Measurements from ENCODE around the gene MPPED1. TPM values are rescaled to one million over a fixed set of nuclear protein-coding genes. Genes with fewer than 3 reads are reported as not detected.

MPPED1 gene
- total and polyA plus RNA-seq, 2 of the 13 experiments (the other 11 are each of a cell fraction or from before 2014, with no cell fraction given): 0.77 TPM; not detected in 1

DNA sequence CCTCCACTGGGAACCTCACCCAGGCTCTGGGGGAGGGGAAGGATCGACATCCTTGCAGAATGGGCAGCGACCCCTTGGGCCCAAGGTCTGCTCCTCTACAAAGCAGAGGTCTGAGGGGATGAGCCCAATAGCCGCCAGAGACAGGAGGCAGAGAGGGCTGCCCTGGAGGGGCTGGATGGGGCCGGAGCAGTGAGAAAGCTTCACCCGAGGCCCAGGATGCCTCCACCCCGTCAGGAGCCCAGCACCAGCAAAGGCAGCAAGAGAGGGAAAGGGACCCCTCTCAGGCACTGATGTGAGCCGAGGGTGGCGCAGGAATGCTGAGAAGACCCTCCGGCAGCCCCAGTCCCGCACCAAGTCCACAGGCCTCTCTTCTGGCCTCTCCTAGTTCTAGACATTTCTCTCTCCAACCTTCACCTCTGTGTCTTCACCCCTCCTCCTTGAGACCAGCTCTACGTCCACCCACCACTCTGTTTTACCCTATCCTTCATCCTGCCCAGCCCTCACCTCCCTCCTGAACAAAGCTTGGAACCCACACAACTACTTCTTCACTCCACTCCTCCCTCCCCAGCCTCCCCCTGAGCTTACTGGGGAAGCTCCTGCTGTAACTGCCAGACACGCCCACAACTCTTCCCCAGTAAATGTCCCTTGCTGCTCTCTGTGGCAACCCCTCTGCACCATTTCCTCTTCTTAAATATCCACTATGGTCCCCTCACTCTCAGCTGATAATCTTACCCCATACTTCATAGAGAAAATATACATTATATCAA, 131.9 kb downstream of the MPPED1 start:
- intact Hi-C loops (cut with micrococcal nuclease; ENCODE audit: unreplicated experiment) (no loop called here), in situ Hi-C loops (cut with HindIII; ENCODE audit: extremely low pct_ligation_motif_present, low pct_unique_long_range_greater_than_20kb) (no loop called here)
- Histone ChIP-seq H3K4me1 (ENCODE audit: insufficient read depth, low read length) (no peaks in the 10 kb centered on the region), H3K9ac (ENCODE audit: insufficient read depth, low read depth, low read length) (no peak overlapping the region), H3K27me3 (ENCODE audit: control insufficient read depth in 1 of 2, insufficient read depth in 2 of 2, low read length in 2 of 2) (peaks cover 3 to 32% of the 10 kb centered on the region in 2 experiments; a peak in 4 of 5 replicates), H2AFZ (ENCODE audit: low read length) (no peak overlapping the region), H3K4me2 (ENCODE audit: low read depth, low read length) (no peak overlapping the region), H4K20me1 (ENCODE audit: insufficient read depth, low read length) (no peaks in the 10 kb centered on the region), H3K4me3 (replicated peaks in 1 of 3; ENCODE audit: insufficient read depth in 1 of 3, low read depth in 2 of 3, low read length in 3 of 3) (no peak overlapping the region), H3K36me3 (replicated peaks in 1 of 2; ENCODE audit: control insufficient read depth in 1 of 2, insufficient read depth in 2 of 2, low read length in 2 of 2) (no peaks in the 10 kb centered on the region), H3K79me2 (ENCODE audit: insufficient read depth, low read length) (no peaks in the 10 kb centered on the region), H3K27ac (ENCODE audit: extremely low read length, insufficient read depth, low read length) (no peak overlapping the region), H3K9me3 (ENCODE audit: low read length) (no peaks in the 10 kb centered on the region)
- FAIRE-seq (no peak), DNase-seq (ENCODE audit: low spot score) (no peak), ATAC-seq (no peak)
- POLR2A ChIA-PET: no interaction called here
- 17% methylated on average over 5 of the region's 12 CpGs for WGBS (ENCODE audit: low lambda C conversion rate)
- TF ChIP-seq AGO2 (optimal IDR thresholded peaks at IDR 0.05; ENCODE audit: low read depth, low read length) (no peak), MAF1 (CRISPR knock-in tag; IDR thresholded peaks at IDR 0.05; ENCODE audit: borderline replicate concordance) (no peak)
- CTCF ChIA-PET (ENCODE audit: low intra/inter-chr PET ratio, low total read pairs): no interaction called here
- BruUV-seq (replicated peaks): no TSS peak

DNA sequence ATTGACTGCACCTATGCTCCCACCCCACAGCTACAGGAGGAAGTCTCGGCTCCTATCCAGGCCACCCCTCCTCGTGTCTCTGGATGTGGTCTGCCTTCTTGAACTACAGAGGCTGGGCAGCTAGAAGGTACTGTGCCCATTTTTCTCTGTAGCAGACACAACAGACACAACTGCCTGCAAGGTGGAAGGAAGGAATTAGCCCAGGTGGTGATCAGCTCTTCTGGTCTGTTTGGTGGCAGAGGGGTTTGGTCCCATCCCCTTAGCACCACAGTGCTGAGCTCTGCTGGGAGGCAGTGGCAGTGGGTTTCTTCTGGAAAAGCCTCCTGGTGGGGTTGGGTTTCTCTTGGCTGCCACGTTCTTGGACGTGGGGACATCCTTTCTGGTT, 132.5 kb downstream of the MPPED1 start:
- CTCF ChIA-PET (ENCODE audit: low intra/inter-chr PET ratio, low total read pairs): no interaction called here
- Histone ChIP-seq H3K9ac (ENCODE audit: insufficient read depth, low read depth, low read length) (no peak overlapping the region), H3K79me2 (ENCODE audit: insufficient read depth, low read length) (no peaks in the 10 kb centered on the region), H3K27me3 (ENCODE audit: control insufficient read depth in 1 of 2, insufficient read depth in 2 of 2, low read length in 2 of 2) (peaks cover 3 to 32% of the 10 kb centered on the region in 2 experiments; a peak in 4 of 5 replicates), H3K9me3 (ENCODE audit: low read length) (no peaks in the 10 kb centered on the region), H3K4me3 (replicated peaks in 1 of 3; ENCODE audit: insufficient read depth in 1 of 3, low read depth in 2 of 3, low read length in 3 of 3) (no peak overlapping the region), H2AFZ (ENCODE audit: low read length) (no peak overlapping the region), H3K4me2 (ENCODE audit: low read depth, low read length) (no peak overlapping the region), H3K27ac (ENCODE audit: extremely low read length, insufficient read depth, low read length) (no peak overlapping the region), H4K20me1 (ENCODE audit: insufficient read depth, low read length) (no peaks in the 10 kb centered on the region), H3K4me1 (ENCODE audit: insufficient read depth, low read length) (no peaks in the 10 kb centered on the region), H3K36me3 (replicated peaks in 1 of 2; ENCODE audit: control insufficient read depth in 1 of 2, insufficient read depth in 2 of 2, low read length in 2 of 2) (no peaks in the 10 kb centered on the region)
- intact Hi-C loops (cut with micrococcal nuclease; ENCODE audit: unreplicated experiment) (no loop called here), in situ Hi-C loops (cut with HindIII; ENCODE audit: extremely low pct_ligation_motif_present, low pct_unique_long_range_greater_than_20kb) (no loop called here)
- POLR2A ChIA-PET: no interaction called here
- 0% methylated on average over 4 of the region's 4 CpGs for WGBS (ENCODE audit: low lambda C conversion rate)
- no peak for FAIRE-seq
- no TSS peak for BruUV-seq (replicated peaks)
- no peak for ATAC-seq
- DNase-seq (ENCODE audit: low spot score): no peak
- TF ChIP-seq, protein P1, sequence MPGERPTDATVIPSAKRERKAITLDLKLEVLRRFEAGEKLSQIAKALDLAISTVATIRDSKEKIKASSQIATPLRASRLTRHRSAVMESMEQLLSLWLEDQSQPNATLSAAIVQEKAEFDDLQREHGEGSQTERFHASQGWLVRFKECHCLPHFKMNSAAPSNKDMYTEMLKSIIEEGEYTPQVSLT (CRISPR knock-in tag; IDR thresholded peaks at IDR 0.05; ENCODE audit: borderline replicate concordance, low read depth): no peak
- TF ChIP-seq, protein P2, sequence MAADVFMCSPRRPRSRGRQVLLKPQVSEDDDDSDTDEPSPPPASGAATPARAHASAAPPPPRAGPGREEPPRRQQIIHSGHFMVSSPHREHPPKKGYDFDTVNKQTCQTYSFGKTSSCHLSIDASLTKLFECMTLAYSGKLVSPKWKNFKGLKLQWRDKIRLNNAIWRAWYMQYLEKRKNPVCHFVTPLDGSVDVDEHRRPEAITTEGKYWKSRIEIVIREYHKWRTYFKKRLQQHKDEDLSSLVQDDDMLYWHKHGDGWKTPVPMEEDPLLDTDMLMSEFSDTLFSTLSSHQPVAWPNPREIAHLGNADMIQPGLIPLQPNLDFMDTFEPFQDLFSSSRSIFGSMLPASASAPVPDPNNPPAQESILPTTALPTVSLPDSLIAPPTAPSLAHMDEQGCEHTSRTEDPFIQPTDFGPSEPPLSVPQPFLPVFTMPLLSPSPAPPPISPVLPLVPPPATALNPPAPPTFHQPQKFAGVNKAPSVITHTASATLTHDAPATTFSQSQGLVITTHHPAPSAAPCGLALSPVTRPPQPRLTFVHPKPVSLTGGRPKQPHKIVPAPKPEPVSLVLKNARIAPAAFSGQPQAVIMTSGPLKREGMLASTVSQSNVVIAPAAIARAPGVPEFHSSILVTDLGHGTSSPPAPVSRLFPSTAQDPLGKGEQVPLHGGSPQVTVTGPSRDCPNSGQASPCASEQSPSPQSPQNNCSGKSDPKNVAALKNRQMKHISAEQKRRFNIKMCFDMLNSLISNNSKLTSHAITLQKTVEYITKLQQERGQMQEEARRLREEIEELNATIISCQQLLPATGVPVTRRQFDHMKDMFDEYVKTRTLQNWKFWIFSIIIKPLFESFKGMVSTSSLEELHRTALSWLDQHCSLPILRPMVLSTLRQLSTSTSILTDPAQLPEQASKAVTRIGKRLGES (CRISPR knock-in tag; IDR thresholded peaks at IDR 0.05; ENCODE audit: borderline replicate concordance): no peak
- TF ChIP-seq, protein P3, sequence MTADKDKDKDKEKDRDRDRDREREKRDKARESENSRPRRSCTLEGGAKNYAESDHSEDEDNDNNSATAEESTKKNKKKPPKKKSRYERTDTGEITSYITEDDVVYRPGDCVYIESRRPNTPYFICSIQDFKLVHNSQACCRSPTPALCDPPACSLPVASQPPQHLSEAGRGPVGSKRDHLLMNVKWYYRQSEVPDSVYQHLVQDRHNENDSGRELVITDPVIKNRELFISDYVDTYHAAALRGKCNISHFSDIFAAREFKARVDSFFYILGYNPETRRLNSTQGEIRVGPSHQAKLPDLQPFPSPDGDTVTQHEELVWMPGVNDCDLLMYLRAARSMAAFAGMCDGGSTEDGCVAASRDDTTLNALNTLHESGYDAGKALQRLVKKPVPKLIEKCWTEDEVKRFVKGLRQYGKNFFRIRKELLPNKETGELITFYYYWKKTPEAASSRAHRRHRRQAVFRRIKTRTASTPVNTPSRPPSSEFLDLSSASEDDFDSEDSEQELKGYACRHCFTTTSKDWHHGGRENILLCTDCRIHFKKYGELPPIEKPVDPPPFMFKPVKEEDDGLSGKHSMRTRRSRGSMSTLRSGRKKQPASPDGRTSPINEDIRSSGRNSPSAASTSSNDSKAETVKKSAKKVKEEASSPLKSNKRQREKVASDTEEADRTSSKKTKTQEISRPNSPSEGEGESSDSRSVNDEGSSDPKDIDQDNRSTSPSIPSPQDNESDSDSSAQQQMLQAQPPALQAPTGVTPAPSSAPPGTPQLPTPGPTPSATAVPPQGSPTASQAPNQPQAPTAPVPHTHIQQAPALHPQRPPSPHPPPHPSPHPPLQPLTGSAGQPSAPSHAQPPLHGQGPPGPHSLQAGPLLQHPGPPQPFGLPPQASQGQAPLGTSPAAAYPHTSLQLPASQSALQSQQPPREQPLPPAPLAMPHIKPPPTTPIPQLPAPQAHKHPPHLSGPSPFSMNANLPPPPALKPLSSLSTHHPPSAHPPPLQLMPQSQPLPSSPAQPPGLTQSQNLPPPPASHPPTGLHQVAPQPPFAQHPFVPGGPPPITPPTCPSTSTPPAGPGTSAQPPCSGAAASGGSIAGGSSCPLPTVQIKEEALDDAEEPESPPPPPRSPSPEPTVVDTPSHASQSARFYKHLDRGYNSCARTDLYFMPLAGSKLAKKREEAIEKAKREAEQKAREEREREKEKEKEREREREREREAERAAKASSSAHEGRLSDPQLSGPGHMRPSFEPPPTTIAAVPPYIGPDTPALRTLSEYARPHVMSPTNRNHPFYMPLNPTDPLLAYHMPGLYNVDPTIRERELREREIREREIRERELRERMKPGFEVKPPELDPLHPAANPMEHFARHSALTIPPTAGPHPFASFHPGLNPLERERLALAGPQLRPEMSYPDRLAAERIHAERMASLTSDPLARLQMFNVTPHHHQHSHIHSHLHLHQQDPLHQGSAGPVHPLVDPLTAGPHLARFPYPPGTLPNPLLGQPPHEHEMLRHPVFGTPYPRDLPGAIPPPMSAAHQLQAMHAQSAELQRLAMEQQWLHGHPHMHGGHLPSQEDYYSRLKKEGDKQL (CRISPR knock-in tag; IDR thresholded peaks at IDR 0.05; ENCODE audit: low read depth): no peak
- TF ChIP-seq SIX1 (CRISPR knock-in tag; IDR thresholded peaks at IDR 0.05; ENCODE audit: borderline replicate concordance): no peak
- TF ChIP-seq AHR (CRISPR knock-in tag; IDR thresholded peaks at IDR 0.05): no peak
- no peak for TF ChIP-seq LCORL (IDR thresholded peaks at IDR 0.05)
- TF ChIP-seq LCORL (CRISPR knock-in tag; IDR thresholded peaks at IDR 0.05): no peak
